NCI-H2081 treated with DMSO at 0.1 percent for 48 hours (cell line): ENCODE data around the gene RAI1.
A peak's percentile ranks its signal among the peaks of the same experiment; 100 is the strongest.

ENCODE experiments used
- DNase-seq: peaks from one replicate; lab custom pipeline; 2025; lab: John Stamatoyannopoulos, UW

Gene RAI1

GRCh38 chr17:17700251-17700969, 19.2 kb downstream of the RAI1 start:
- DNase-seq, result peak; percentile 19

GRCh38 chr17:17701112-17701511, 19.9 kb downstream of the RAI1 start:
- no peak for DNase-seq

DNA sequence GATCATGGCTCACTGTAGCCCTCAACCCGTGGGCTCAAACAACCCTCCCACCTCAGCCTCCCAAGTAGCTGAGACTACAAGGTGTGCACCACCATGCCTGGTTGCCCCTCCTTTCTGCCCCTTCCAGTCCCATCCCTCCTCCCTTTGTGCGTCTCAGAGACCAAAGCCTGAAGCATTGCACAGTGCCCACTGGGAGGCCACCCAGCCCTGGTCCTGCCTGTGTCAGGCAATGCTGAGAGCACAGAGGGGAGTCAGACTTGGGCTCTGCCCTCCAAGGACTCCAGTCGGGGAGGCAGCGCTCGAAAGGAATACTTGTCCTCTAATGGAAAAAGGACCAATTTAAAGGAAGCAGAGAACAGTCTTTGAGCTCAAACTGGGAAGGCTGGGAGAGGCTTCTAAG, 20.4 kb downstream of the RAI1 start:
- no peak for DNase-seq

- DNase-seq, result no peak
Measured at GRCh38 chr17:17702449-17703139, 21.3 kb downstream of the RAI1 start.

DNA sequence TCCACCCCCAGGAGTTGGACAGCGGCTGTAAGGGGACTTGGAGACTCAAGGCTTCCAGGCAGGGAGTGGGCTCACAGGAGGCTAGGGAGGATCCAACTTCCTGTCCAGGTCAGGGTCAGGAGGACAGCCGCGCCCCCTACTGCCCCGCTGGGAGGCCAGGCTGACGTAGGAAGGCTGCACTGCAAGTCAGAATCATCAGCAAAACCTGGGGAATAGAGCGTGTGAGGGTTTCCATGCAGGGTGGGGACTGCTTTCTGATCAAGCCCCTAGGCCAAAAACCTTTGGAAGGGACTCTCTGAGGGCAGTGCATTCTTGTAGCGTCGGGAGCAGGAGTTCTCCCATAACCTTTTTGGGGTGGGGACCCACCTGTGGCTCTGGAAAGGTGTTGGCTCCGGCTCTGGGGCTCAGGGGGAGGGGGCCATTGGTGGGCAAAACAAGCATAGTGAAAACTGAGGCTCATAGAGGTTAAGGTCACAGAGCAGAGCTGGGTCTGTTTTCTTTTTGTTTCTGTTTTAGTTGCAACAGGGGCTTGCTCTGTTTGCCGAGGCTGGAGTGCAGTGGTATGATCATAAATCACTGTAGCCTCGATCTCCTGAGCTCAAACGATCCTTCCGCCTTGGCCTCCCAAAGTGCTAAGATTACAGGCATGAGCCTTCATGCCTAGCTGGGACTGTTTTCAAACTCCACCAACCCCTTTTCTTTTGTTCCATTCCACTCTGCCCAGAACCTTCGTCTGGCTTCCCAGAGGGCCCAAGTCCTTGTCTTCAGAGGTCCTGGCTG, 22.1 kb downstream of the RAI1 start:
- no peak for DNase-seq

GRCh38 chr17:17704931-17705330, 23.7 kb downstream of the RAI1 start:
- DNase-seq, result no peak

- no peak for DNase-seq
Measured at GRCh38 chr17:17706140-17707060, 25.1 kb downstream of the RAI1 start.

DNA sequence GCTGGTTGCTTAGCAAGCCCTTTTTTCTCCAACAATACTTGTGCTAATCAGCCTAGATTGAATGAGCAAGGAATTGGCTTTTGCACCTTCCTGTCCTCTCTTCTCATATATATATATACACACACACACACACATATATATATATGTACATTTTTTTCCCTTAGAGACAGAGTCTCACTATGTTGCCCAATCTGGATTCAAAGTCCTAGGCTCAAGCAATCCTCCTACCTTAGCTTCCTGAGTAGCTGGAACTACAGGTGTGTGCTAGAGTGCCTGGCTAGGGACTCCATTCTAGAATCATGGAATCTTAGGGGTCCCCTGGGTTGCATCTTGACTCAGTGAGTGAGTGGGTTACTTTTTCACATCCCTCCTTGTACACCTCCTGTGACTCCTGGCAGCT, 27.0 kb downstream of the RAI1 start:
- no peak for DNase-seq

GRCh38 chr17:17708816-17709215, 27.6 kb downstream of the RAI1 start:
- DNase-seq, result no peak

DNA sequence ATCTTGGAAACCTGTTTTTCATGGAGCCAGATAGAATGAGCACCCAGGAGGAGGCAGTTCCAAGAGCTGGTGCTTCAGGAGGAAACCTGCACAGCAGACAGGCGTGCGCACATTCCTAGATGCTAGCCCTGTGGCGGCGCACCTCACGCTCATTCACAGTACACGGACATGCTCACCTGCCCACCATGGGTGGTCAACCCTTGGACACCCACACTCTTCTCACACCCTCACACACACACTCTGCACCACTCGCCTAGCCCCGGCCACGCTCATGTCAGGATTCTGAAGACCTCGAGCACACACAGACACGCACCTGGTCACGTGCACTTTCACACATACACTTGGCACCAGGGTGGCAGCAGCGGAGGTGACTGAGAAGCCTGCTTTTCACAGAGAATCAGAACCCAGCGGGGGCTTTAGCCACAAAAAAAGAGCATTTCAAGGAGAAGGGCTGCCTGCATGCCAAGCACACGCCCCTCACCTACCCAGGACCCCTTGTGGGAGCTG, 28.6 kb downstream of the RAI1 start:
- no peak for DNase-seq

GRCh38 chr17:17710355-17710727, 29.1 kb downstream of the RAI1 start:
- no peak for DNase-seq

GRCh38 chr17:17710728-17711541, 29.7 kb downstream of the RAI1 start:
- DNase-seq, result no peak

- no peak for DNase-seq
Measured at GRCh38 chr17:17711641-17712162, 30.4 kb downstream of the RAI1 start.

DNA sequence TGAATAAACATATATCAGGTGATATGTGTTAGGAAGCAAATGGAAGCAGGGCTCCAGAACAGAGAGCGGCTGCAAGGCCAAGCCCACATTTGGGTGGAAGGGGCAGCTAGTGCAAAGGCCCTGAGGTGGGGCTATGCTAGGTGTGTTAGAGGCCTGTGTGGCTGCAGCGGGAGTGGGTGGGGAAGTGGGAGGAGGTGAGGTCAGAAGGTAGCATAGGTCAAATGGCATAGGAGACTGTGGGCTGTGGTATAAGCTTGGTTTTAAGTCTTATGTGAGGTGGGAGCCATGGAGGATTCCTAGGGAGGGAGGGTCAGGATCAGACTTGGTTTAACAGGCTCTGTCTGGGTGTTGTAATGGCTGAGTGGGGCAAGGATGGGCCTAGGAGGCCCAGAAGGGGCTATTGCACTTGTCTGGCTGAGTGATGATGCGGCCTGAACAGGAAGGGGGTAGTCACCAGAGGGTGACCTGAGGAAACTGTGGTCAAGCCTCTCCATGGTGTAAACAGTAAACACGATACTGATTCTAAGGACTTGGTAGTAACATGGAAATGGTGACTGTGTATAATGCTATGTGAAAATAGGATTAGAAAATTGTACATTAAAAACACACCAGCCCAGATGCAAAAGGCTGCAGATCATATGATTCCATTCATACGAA, 31.1 kb downstream of the RAI1 start:
- no peak for DNase-seq

DNA sequence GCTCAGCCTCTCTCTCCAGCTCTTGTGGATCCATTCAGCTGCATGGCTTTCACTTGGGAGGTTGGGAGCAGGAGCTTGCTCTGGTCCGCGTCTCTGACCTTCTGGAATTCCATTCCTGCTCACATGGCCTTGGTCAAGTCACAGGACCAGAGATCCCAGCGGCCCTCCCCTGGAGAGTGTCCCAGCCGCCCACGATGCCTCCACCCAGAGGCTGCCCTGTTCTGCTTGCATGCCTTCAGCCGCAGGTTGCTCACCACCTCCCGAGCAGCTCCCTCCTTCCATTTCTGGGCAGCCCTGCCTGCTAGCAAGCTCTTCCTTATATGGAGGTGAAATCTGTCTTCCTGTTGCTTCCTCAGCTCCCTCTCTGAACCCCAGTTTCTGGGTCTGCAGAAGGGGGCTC, 32.6 kb downstream of the RAI1 start:
- DNase-seq, result no peak

- no peak for DNase-seq
Measured at GRCh38 chr17:17714261-17714866, 33.1 kb downstream of the RAI1 start.

- DNase-seq, result no peak
Measured at GRCh38 chr17:17714879-17715278, 33.6 kb downstream of the RAI1 start.

GRCh38 chr17:17716837-17717523, 35.7 kb downstream of the RAI1 start:
- no peak for DNase-seq

GRCh38 chr17:17718251-17718650, 37.0 kb downstream of the RAI1 start:
- no peak for DNase-seq
